GM23338 (cell line): ENCODE measurements around the gene CANX. TPM values are rescaled to one million over a fixed set of nuclear protein-coding genes. Genes with fewer than 3 reads are reported as not detected.

ENCODE experiments used
- ATAC-seq: fragments of 200-7000 bp; cut with Tn5 transposase; 3 replicates; pipeline ENCODE4 v1.9.1; 2020
- DNase-seq: peaks from one replicate; pipeline ENCODE4 v3.0.0-alpha.2; 2015; ENCODE audit warnings: low spot score
- H2AFZ ChIP-seq: fragments of 200-600 bp; sonication (generic); 2 replicates; pipeline ENCODE4 v1.8.0; 2016; ENCODE audit warnings: antibody characterized with exemption, mild to moderate bottlenecking, moderate library complexity
- H3F3A ChIP-seq: fragments of 200-600 bp; sonication (generic); replicated peaks from 2 replicates; pipeline ENCODE4 v1.8.0; 2017; ENCODE audit warnings: antibody characterized with exemption, mixed run types, low read depth
- H3K27ac ChIP-seq: fragments of 200-600 bp; sonication (generic); 2 replicates; pipeline ENCODE4 v1.6.1; 2016; ENCODE audit warnings: low read depth
- H3K27me3 ChIP-seq: fragments of 200-600 bp; sonication (generic); 2 replicates; pipeline ENCODE4 v1.8.0; 2016; ENCODE audit warnings: mild to moderate bottlenecking, mixed run types, moderate library complexity; ENCODE audit not compliant: insufficient read depth
- H3K36me3 ChIP-seq: fragments of 200-600 bp; sonication (generic); 2 replicates; pipeline ENCODE4 v1.8.0; 2016; ENCODE audit warnings: mild to moderate bottlenecking; ENCODE audit not compliant: insufficient read depth
- H3K4me1 ChIP-seq: fragments of 200-600 bp; sonication (generic); 2 replicates; pipeline ENCODE4 v1.8.0; 2016; ENCODE audit warnings: mild to moderate bottlenecking, moderate library complexity; ENCODE audit not compliant: insufficient read depth
- H3K4me2 ChIP-seq: fragments of 200-600 bp; sonication (generic); 2 replicates; pipeline ENCODE4 v1.7.1; 2017; ENCODE audit warnings: mixed run types
- H3K4me3 ChIP-seq: fragments of 200-600 bp; sonication (generic); 2 replicates; pipeline ENCODE4 v1.6.1; 2016; ENCODE audit warnings: mixed run types
- H3K79me2 ChIP-seq: fragments of 200-600 bp; sonication (generic); replicated peaks from 2 replicates; pipeline ENCODE4 v1.8.0; 2017; ENCODE audit warnings: mild to moderate bottlenecking; ENCODE audit not compliant: insufficient read depth
- H3K9me2 ChIP-seq: fragments of 200-600 bp; sonication (generic); 2 replicates; pipeline ENCODE4 v1.8.0; 2017; ENCODE audit not compliant: insufficient read depth
- H4K20me1 ChIP-seq: fragments of 200-600 bp; sonication (generic); replicated peaks from 2 replicates; pipeline ENCODE4 v1.8.0; 2017; ENCODE audit warnings: mild to moderate bottlenecking; ENCODE audit not compliant: insufficient read depth
- H3K27ac Mint-ChIP-seq: 2 replicates; pipeline ENCODE4 v1.8.0; 2020; ENCODE audit warnings: inconsistent platforms, mild to moderate bottlenecking, moderate library complexity, mixed read lengths
- H3K27me3 Mint-ChIP-seq: 3 replicates; pipeline ENCODE4 v1.8.0; 2022; ENCODE audit warnings: low read depth, mild to moderate bottlenecking, moderate library complexity, mixed read lengths, inconsistent platforms; ENCODE audit not compliant: insufficient read depth, poor library complexity
- H3K36me3 Mint-ChIP-seq: 3 replicates; pipeline ENCODE4 v1.8.0; 2021; ENCODE audit warnings: low read depth, mild to moderate bottlenecking, inconsistent platforms, moderate library complexity, mixed read lengths
- H3K4me1 Mint-ChIP-seq: 3 replicates; pipeline ENCODE4 v1.8.0; 2020; ENCODE audit warnings: mild to moderate bottlenecking, inconsistent platforms, mixed read lengths
- H3K4me3 Mint-ChIP-seq: 3 replicates; pipeline ENCODE4 v1.8.0; 2021; ENCODE audit warnings: moderate library complexity, mild to moderate bottlenecking, inconsistent platforms, mixed read lengths
- H3K9me3 Mint-ChIP-seq: 3 replicates; pipeline ENCODE4 v1.8.0; 2020; ENCODE audit warnings: moderate library complexity, mild to moderate bottlenecking, inconsistent platforms, mixed read lengths
- EZH2 ChIP-seq: fragments of 200-600 bp; sonication (generic); IDR thresholded peaks from one replicate; pipeline ENCODE4 v1.8.0; 2017; ENCODE audit warnings: antibody characterized with exemption, mild to moderate bottlenecking, low read depth; ENCODE audit not compliant: unreplicated experiment
- POLR2AphosphoS5 ChIP-seq: IDR thresholded peaks from 2 replicates; pipeline ENCODE4 v1.6.1; 2016; ENCODE audit warnings: antibody characterized with exemption, low read depth
- ZNF114 ChIP-seq: fragments of 250-450 bp; sonication (Bioruptor Pico); IDR thresholded peaks from 2 replicates; pipeline ENCODE4 v1.5.0; 2020; ENCODE audit warnings: mild to moderate bottlenecking, moderate library complexity
- polyA plus RNA-seq: library from polyadenylated mRNA; unstranded; fragments of >200 nt; fragmentation: Nextera tagmentation; extraction: Ambion mirVana; gene quantifications from 2 replicates; pipeline ENCODE4 v1.2.1, GENCODE V29; 2016
- total RNA-seq: library from RNA; depleted of rRNA; stranded (reverse); fragments of >200 nt; shearing (Covaris generic); gene quantifications from 2 replicates; pipeline ENCODE4 v1.2.3, GENCODE V29; 2014
- TF ChIP-seq, protein P1 (sequence below): IDR thresholded peaks from one replicate; pipeline ENCODE4 v1.6.1; 2018; ENCODE audit warnings: antibody characterized with exemption; ENCODE audit not compliant: unreplicated experiment
- TF ChIP-seq, protein P2 (sequence below): fragments of 250-450 bp; sonication (Bioruptor Pico); IDR thresholded peaks from 2 replicates; pipeline ENCODE4 v1.5.0; 2020; ENCODE audit warnings: mild to moderate bottlenecking, moderate library complexity

Gene CANX
- total and polyA plus RNA-seq, 2 experiments from 2014 or later, result 177 to 530 TPM

- no peak for DNase-seq
- H2AFZ ChIP-seq, result no peak overlapping the region
- Mint-ChIP-seq H3K4me1 (no peaks in the 10 kb centered on the region), H3K4me3 (no peak overlapping the region), H3K27me3 (peaks cover 8% of the 10 kb centered on the region), H3K9me3 (no peaks in the 10 kb centered on the region), H3K27ac (no peak overlapping the region), H3K36me3 (peaks cover 61% of the 10 kb centered on the region)
- H3K36me3 ChIP-seq, result peaks cover 26% of the 10 kb centered on the region
- H3F3A ChIP-seq, result peaks cover 3% of the 10 kb centered on the region; the same call in 1 of the 2 replicates
- no peak overlapping the region for H3K27ac ChIP-seq
- no peaks in the 10 kb centered on the region for H3K79me2 ChIP-seq
- no peaks in the 10 kb centered on the region for H3K4me1 ChIP-seq
- H3K4me2 ChIP-seq, result no peak overlapping the region
- TF ChIP-seq POLR2AphosphoS5 (no peak), ZNF114 (no peak), EZH2 (no peak)
- TF ChIP-seq, protein P1, sequence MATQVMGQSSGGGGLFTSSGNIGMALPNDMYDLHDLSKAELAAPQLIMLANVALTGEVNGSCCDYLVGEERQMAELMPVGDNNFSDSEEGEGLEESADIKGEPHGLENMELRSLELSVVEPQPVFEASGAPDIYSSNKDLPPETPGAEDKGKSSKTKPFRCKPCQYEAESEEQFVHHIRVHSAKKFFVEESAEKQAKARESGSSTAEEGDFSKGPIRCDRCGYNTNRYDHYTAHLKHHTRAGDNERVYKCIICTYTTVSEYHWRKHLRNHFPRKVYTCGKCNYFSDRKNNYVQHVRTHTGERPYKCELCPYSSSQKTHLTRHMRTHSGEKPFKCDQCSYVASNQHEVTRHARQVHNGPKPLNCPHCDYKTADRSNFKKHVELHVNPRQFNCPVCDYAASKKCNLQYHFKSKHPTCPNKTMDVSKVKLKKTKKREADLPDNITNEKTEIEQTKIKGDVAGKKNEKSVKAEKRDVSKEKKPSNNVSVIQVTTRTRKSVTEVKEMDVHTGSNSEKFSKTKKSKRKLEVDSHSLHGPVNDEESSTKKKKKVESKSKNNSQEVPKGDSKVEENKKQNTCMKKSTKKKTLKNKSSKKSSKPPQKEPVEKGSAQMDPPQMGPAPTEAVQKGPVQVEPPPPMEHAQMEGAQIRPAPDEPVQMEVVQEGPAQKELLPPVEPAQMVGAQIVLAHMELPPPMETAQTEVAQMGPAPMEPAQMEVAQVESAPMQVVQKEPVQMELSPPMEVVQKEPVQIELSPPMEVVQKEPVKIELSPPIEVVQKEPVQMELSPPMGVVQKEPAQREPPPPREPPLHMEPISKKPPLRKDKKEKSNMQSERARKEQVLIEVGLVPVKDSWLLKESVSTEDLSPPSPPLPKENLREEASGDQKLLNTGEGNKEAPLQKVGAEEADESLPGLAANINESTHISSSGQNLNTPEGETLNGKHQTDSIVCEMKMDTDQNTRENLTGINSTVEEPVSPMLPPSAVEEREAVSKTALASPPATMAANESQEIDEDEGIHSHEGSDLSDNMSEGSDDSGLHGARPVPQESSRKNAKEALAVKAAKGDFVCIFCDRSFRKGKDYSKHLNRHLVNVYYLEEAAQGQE, result no peak
- H3K27me3 ChIP-seq, result no peaks in the 10 kb centered on the region
- peaks cover 15% of the 10 kb centered on the region for H4K20me1 ChIP-seq
- H3K9me2 ChIP-seq, result no peaks in the 10 kb centered on the region
- no peak overlapping the region for H3K4me3 ChIP-seq
- no peak for ATAC-seq
Observed at GRCh38 chr5:179777456-179777855, 78.7 kb downstream of the CANX start.

DNA sequence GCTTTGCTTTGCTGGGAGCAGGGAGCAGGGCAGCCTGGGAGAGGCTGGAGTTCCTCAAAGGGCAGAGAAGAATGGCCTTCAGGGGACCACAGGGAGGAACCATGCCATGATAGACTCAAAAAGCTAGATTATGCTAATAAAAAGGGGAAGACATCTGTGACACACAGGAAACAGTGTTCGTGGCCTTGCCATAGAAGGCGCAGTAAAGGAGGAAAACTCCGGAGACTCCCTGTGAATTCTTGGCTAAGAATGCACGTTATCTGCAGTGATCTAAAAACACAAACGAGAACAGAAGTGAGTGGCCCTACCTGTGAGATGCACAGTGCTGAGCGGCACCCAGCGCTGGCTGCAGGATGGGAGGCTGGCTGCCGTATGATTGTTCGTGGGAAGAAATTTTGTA, 79.1 kb downstream of the CANX start:
- H3K4me1 ChIP-seq, result no peaks in the 10 kb centered on the region
- no peak overlapping the region for H3K27ac Mint-ChIP-seq
- no peaks in the 10 kb centered on the region for H3K27me3 ChIP-seq
- H3K9me2 ChIP-seq, result no peaks in the 10 kb centered on the region
- H3K4me2 ChIP-seq, result no peak overlapping the region
- H3F3A ChIP-seq, result peaks cover 3% of the 10 kb centered on the region; the same call in 1 of the 2 replicates
- TF ChIP-seq, protein P2, sequence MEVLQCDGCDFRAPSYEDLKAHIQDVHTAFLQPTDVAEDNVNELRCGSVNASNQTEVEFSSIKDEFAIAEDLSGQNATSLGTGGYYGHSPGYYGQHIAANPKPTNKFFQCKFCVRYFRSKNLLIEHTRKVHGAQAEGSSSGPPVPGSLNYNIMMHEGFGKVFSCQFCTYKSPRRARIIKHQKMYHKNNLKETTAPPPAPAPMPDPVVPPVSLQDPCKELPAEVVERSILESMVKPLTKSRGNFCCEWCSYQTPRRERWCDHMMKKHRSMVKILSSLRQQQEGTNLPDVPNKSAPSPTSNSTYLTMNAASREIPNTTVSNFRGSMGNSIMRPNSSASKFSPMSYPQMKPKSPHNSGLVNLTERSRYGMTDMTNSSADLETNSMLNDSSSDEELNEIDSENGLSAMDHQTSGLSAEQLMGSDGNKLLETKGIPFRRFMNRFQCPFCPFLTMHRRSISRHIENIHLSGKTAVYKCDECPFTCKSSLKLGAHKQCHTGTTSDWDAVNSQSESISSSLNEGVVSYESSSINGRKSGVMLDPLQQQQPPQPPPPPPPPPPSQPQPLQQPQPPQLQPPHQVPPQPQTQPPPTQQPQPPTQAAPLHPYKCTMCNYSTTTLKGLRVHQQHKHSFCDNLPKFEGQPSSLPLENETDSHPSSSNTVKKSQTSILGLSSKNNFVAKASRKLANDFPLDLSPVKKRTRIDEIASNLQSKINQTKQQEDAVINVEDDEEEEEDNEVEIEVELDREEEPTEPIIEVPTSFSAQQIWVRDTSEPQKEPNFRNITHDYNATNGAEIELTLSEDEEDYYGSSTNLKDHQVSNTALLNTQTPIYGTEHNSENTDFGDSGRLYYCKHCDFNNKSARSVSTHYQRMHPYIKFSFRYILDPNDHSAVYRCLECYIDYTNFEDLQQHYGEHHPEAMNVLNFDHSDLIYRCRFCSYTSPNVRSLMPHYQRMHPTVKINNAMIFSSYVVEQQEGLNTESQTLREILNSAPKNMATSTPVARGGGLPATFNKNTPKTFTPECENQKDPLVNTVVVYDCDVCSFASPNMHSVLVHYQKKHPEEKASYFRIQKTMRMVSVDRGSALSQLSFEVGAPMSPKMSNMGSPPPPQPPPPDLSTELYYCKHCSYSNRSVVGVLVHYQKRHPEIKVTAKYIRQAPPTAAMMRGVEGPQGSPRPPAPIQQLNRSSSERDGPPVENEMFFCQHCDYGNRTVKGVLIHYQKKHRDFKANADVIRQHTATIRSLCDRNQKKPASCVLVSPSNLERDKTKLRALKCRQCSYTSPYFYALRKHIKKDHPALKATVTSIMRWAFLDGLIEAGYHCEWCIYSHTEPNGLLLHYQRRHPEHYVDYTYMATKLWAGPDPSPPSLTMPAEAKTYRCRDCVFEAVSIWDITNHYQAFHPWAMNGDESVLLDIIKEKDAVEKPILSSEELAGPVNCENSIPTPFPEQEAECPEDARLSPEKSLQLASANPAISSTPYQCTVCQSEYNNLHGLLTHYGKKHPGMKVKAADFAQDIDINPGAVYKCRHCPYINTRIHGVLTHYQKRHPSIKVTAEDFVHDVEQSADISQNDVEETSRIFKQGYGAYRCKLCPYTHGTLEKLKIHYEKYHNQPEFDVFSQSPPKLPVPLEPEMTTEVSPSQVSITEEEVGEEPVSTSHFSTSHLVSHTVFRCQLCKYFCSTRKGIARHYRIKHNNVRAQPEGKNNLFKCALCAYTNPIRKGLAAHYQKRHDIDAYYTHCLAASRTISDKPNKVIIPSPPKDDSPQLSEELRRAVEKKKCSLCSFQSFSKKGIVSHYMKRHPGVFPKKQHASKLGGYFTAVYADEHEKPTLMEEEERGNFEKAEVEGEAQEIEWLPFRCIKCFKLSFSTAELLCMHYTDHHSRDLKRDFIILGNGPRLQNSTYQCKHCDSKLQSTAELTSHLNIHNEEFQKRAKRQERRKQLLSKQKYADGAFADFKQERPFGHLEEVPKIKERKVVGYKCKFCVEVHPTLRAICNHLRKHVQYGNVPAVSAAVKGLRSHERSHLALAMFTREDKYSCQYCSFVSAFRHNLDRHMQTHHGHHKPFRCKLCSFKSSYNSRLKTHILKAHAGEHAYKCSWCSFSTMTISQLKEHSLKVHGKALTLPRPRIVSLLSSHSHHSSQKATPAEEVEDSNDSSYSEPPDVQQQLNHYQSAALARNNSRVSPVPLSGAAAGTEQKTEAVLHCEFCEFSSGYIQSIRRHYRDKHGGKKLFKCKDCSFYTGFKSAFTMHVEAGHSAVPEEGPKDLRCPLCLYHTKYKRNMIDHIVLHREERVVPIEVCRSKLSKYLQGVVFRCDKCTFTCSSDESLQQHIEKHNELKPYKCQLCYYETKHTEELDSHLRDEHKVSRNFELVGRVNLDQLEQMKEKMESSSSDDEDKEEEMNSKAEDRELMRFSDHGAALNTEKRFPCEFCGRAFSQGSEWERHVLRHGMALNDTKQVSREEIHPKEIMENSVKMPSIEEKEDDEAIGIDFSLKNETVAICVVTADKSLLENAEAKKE (CRISPR knock-in tag), result no peak
- ATAC-seq, result no peak
- peaks cover 15% of the 10 kb centered on the region for H4K20me1 ChIP-seq
- no peaks in the 10 kb centered on the region for H3K4me1 Mint-ChIP-seq
- H3K4me3 Mint-ChIP-seq, result no peak overlapping the region
- DNase-seq, result no peak
- no peak overlapping the region for H2AFZ ChIP-seq
- peaks cover 24% of the 10 kb centered on the region for H3K36me3 ChIP-seq
- H3K27ac ChIP-seq, result no peak overlapping the region
- H3K79me2 ChIP-seq, result no peaks in the 10 kb centered on the region
- peaks cover 6% of the 10 kb centered on the region for H3K27me3 Mint-ChIP-seq
- peaks cover 56% of the 10 kb centered on the region for H3K36me3 Mint-ChIP-seq
- H3K4me3 ChIP-seq, result no peak overlapping the region
- H3K9me3 Mint-ChIP-seq, result no peaks in the 10 kb centered on the region
